Myocyte (in vitro differentiated cells): ENCODE data around the gene PHF21A. TPM values are rescaled to one million over a fixed set of nuclear protein-coding genes. Genes with fewer than 3 reads are reported as not detected.

Experiments used
- DNase-seq: peaks from one replicate; pipeline ENCODE4 v3.0.0-alpha.2; 2012; ENCODE audit warnings: low read depth
- total RNA-seq: library from RNA; depleted of rRNA; stranded (reverse); fragments of >200 nt; gene quantifications from 2 replicates; pipeline ENCODE4 v1.2.3, GENCODE V29; 2014

PHF21A gene
- total RNA-seq, 1 donor from 2014 or later = 13.5 TPM

DNA sequence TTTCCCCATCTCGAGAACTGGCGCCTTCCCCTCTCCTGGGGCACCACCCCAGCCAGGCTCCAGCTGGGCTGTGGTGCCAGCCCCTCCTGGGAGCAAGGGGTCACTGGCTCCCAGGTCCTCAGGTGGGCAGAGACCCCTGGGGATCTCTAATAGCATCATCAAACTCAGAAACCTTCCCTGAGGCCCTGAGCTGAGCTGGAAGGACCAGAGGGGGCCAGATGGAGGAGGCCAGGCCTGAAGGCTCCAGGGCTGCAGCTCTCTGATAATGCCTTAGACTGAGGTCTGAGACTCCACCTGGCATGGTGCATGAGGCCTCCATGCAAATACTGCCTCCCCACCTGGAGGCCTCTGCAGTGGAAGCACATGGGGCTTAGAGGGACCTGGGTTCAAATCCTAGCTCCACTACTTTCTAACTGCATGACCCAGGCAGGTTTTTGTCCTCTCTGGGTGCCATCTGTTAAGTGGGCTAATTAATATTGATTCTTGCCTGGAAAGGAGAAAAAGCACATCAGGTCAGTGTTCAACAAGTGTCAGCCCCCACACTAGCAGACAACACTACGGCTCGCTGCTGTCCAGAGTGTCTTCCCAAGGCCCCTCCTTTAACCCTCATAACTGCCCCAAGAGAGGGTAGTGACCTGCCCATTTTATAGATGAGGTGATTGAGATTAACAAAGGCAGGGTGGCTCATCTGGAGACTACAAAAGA is 234.3 kb downstream of the PHF21A start:
- no peak for DNase-seq

DNA sequence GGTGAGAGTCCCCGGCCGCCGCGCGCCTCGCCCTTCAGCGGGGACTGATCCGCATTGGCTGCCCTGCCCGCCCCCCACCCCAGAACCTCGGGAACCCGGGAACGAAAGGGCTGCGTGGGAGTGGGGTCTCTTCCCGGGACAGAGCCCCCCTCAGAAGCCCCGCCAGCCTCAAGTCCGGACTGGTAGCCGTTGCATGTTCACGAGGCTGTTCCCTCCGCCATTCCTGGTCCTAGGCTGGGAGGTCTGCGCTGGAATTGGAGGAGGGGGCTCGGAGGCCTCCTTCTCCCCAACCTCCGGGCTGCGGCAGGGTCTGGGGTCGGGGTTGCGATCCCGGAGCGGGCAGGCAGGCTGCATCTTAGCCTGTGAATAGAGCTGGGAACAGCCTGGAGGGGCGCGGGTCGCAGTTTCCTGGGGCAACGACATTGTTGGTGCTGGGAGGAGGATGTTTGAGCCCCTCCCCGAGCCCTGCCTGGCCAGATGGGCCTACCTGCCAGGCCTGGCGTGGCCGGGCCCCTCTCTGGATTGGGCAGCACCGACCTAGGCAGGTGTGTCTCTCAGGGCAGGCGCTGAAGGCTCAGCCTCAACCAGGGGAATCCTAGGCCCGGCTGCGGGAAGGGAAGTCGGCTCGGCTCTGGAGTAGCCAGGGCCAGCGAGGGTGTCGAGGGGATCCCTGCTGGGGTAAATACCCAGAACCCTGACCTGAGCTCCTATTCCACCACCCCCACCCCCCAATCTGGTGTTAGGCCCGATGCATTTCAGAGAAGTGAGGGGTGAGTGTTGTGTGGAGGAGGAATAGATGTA is 235.1 kb downstream of the PHF21A start:
- DNase-seq = no peak

- peak; percentile 49 for DNase-seq
These were observed 235.9 kb downstream of the PHF21A start, which contains the start of gene MAPK8IP1 for GRCh38 chr11:45885274-45885920. Gene MAPK8IP1, plus strand, starts transcription at chr11:45885651. Its CDS starts 170 bp downstream, at chr11:45885821.

DNA sequence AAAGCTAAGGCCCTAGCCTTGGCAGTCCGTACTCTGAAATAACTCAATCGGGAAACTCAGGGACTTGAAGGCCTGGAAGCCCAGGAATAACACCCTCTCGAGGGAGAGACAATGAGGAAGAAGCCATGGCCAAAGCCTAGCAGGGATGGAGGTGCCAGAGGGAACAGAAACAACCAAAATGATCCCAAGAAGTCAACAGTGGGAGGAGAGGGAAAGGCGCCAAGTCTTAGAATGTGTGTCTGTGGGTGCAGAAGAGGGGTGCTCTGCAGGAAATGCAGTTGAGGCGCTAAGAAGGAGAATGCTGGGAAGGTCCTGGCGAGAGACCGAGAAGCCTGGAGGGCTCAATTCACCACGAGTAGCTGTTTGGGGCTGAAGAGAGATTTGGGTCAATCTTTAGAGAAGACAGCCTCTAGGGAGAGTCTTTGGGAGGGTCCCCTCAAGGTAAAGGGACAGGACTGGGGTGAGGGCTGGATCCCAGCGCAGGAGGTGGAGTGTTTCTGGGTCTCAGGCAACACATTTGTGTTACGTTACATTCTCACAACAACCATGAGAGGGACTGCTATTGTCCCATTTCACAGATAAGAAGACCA is 236.6 kb downstream of the PHF21A start:
- DNase-seq = no peak

Other genes starting within 250 kb of the PHF21A start
- gene MAPK8IP1, start 235.8 kb downstream of the PHF21A start, total RNA-seq = 10.1 and 10.2 TPM in 2 replicates
- 0.29 and 0.42 TPM in 2 replicates for gene FREY1, start 214.2 kb downstream of the PHF21A start, total RNA-seq
- 16.3 and 23.0 TPM in 2 replicates for gene PEX16, start 203.6 kb downstream of the PHF21A start, total RNA-seq
- gene LARGE2, start 198.8 kb downstream of the PHF21A start, total RNA-seq = not detected in 2 replicates
- gene CREB3L1, start 156.2 kb upstream of the PHF21A start, total RNA-seq = 19.7 and 23.6 TPM in 2 replicates
- 103 and 129 TPM in 2 replicates for gene DGKZ, start 226.0 kb upstream of the PHF21A start, total RNA-seq